NCI-H748 (cell line): ENCODE measurements around the gene SDC1.

Experiments
- DNase-seq: peaks from one replicate; lab custom pipeline; 2025; ENCODE audit not compliant: unreplicated experiment; lab: John Stamatoyannopoulos, UW

The SDC1 gene

GRCh38 chr2:20173064-20173463, 51.9 kb downstream of the SDC1 start:
- DNase-seq = no peak

GRCh38 chr2:20172273-20173055, 52.5 kb downstream of the SDC1 start:
- no peak for DNase-seq

- no peak for DNase-seq
Observed at GRCh38 chr2:20171445-20171977, 53.4 kb downstream of the SDC1 start.

- DNase-seq = no peak
Observed at GRCh38 chr2:20170704-20171250, 54.2 kb downstream of the SDC1 start.

GRCh38 chr2:20169796-20170703, 54.9 kb downstream of the SDC1 start:
- no peak for DNase-seq

- no peak for DNase-seq
Observed at GRCh38 chr2:20168727-20169696, 55.9 kb downstream of the SDC1 start.

GRCh38 chr2:20168048-20168726, 56.7 kb downstream of the SDC1 start:
- DNase-seq = no peak

GRCh38 chr2:20167356-20167755, 57.6 kb downstream of the SDC1 start:
- DNase-seq = no peak

- DNase-seq = no peak
Observed at GRCh38 chr2:20165677-20166509, 59.0 kb downstream of the SDC1 start.

GRCh38 chr2:20164734-20165478, 60.0 kb downstream of the SDC1 start:
- DNase-seq = no peak

GRCh38 chr2:20164061-20164733, 60.7 kb downstream of the SDC1 start:
- peak; percentile 29 for DNase-seq

- DNase-seq = no peak
Observed at GRCh38 chr2:20159411-20160070, 65.4 kb downstream of the SDC1 start.

GRCh38 chr2:20157193-20157891, 67.6 kb downstream of the SDC1 start:
- DNase-seq = peak; percentile 79

GRCh38 chr2:20156836-20157192, 68.1 kb downstream of the SDC1 start:
- DNase-seq = no peak

GRCh38 chr2:20156076-20156759, 68.7 kb downstream of the SDC1 start:
- DNase-seq = no peak
